ENCODE data around the gene HGS. TPM values are rescaled to one million over a fixed set of nuclear protein-coding genes. Genes with fewer than 3 reads are reported as not detected.

HGS gene
- total and polyA plus RNA-seq, 2 of the 13 experiments (the other 11 are each of a cell fraction or from before 2014, with no cell fraction given), result 73.3 to 78.1 TPM

- TF ChIP-seq ZSCAN25 (CRISPR knock-in tag; IDR thresholded peaks at IDR 0.05) (0 out of 2 replicates have a peak, but pooled peaks have one; percentile 36), AHR (CRISPR knock-in tag; IDR thresholded peaks at IDR 0.05) (no peak), ZZZ3 (CRISPR knock-in tag; IDR thresholded peaks at IDR 0.05; ENCODE audit: borderline replicate concordance) (no peak), ZNF274 (CRISPR knock-in tag; IDR thresholded peaks at IDR 0.05) (no peak), BRCA1 (CRISPR knock-in tag; IDR thresholded peaks at IDR 0.05) (no peak), PHF5A (CRISPR knock-in tag; IDR thresholded peaks at IDR 0.05; ENCODE audit: low read depth, unreplicated experiment) (no peak), ZNF335 (CRISPR knock-in tag; IDR thresholded peaks at IDR 0.05) (no peak), TFAP4 (IDR thresholded peaks at IDR 0.05; ENCODE audit: borderline replicate concordance, low read depth) (no peak), ZKSCAN5 (CRISPR knock-in tag; IDR thresholded peaks at IDR 0.05) (no peak), ZNF234 (CRISPR knock-in tag; conservative IDR thresholded peaks at IDR 0.05) (no peak), ZNF138 (CRISPR knock-in tag; IDR thresholded peaks at IDR 0.05; ENCODE audit: low read depth) (no peak), ZNF496 (CRISPR knock-in tag; IDR thresholded peaks at IDR 0.05; ENCODE audit: insufficient replicate concordance) (no peak), ZNF883 (CRISPR knock-in tag; IDR thresholded peaks at IDR 0.05; ENCODE audit: not compliant biosample characterization) (no peak), XRCC5 (optimal IDR thresholded peaks at IDR 0.05; ENCODE audit: low read length) (no peak), ZNF740 (CRISPR knock-in tag; IDR thresholded peaks at IDR 0.05) (no peak), UBTF (CRISPR knock-in tag; IDR thresholded peaks at IDR 0.05) (no peak; the same call in 1 of the 2 replicates), IRX3 (CRISPR knock-in tag; IDR thresholded peaks at IDR 0.05; ENCODE audit: borderline replicate concordance, low read depth) (no peak), TRIM24 (CRISPR knock-in tag; IDR thresholded peaks at IDR 0.05) (no peak), ADNP (CRISPR knock-in tag; IDR thresholded peaks at IDR 0.05) (0 out of 2 replicates have a peak, but pooled peaks have one; percentile 53), POLR2AphosphoS5 (IDR thresholded peaks at IDR 0.05; ENCODE audit: low read depth, low read length) (0 out of 2 replicates have a peak, but pooled peaks have one; percentile 23), ZNF263 (CRISPR knock-in tag; IDR thresholded peaks at IDR 0.05) (no peak), RFXAP (CRISPR knock-in tag; IDR thresholded peaks at IDR 0.05; ENCODE audit: borderline replicate concordance) (no peak), ZNF296 (CRISPR knock-in tag; conservative IDR thresholded peaks at IDR 0.05) (no peak), HMG20A (CRISPR knock-in tag; IDR thresholded peaks at IDR 0.05; ENCODE audit: borderline replicate concordance) (no peak), CERS6 (CRISPR knock-in tag; IDR thresholded peaks at IDR 0.05) (no peak), CBX2 (IDR thresholded peaks at IDR 0.05; ENCODE audit: low read depth, low read length) (no peak), CBX2 (CRISPR knock-in tag; IDR thresholded peaks at IDR 0.05; ENCODE audit: low read depth) (no peak), CBFB (CRISPR knock-in tag; IDR thresholded peaks at IDR 0.05) (no peak)
These were observed 26.9 kb downstream of the HGS start (continued) for GRCh38 chr17:81710514-81711308.
